ENCODE measurements around the gene ATXN2. TPM values are rescaled to one million over a fixed set of nuclear protein-coding genes. Genes with fewer than 3 reads are reported as not detected.

Gene ATXN2
- total RNA-seq, 1 experiment from 2014 or later: 38.2 TPM

DNA sequence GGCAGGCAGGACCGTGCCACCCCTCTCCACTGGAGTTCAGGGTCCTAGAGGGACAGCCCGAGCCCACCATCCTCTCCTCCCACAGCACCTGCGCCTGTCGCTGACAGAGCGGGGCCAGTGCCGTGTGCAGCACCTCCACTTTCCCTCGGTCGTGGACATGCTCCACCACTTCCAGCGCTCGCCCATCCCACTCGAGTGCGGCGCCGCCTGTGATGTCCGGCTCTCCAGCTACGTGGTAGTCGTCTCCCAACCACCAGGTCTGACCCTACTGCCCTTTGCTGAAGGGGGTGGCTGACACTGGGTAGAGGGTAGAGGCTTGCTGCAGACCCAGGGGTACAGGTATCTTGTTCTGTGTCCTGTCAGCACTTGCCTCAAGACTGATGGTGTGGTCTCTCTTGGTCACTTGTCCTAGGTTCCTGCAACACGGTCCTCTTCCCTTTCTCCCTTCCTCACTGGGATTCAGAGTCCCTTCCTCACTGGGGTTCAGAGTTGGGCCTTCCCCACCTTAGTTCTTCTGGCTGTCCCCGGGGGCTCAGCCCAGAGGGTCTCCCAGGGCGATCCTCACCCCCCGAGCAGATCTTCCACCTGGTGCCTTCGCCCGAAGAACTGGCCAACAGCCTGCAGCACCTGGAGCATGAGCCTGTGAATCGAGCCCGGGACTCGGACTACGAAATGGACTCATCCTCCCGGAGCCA is 151.4 kb downstream of the ATXN2 start:
- H3K36me3 ChIP-seq: peaks cover 33% of the 10 kb centered on the region
- H3K27me3 ChIP-seq: no peaks in the 10 kb centered on the region
- no peaks in the 10 kb centered on the region for H3K9me3 ChIP-seq (replicated peaks)
- no peak overlapping the region for H3K4me3 ChIP-seq
- DNase-seq: no peak
- peaks cover 25% of the 10 kb centered on the region for H3K4me1 ChIP-seq
- no peak overlapping the region for H3K27ac ChIP-seq

DNA sequence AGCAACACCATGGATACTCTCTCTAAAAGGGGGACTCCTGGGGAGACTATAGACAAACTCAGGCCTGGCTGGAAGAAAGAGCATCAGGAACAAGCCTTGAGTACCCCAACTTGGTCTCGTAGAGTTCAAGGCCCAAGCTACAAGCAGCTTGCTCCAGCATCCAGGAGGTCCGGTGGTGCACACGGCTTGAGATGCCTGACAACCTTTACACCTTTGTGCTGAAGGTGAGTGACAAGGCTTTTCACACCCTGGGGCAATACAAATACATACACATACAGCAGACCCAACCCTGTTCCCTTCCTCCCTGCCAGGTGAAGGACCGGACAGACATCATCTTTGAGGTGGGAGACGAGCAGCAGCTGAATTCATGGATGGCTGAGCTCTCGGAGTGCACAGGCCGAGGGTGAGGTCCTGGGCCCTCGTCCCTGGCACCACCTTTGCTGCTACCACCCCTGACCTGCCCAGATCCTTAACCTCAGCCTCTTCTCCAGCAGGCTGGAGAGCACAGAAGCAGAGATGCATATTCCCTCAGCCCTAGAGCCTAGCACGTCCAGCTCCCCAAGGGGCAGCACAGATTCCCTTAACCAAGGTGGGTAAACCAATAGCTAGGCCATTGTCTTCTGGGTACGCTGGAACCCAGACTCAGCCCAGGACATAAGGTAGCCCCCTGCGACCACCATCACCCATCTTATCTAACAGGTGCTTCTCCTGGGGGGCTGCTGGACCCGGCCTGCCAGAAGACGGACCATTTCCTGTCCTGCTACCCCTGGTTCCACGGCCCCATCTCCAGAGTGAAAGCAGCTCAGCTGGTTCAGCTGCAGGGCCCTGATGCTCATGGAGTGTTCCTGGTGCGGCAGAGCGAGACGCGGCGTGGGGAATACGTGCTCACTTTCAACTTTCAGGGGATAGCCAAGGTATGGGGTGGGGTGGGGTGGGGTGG is 152.2 kb downstream of the ATXN2 start:
- Histone ChIP-seq H3K9me3 (replicated peaks) (no peaks in the 10 kb centered on the region), H3K27me3 (no peaks in the 10 kb centered on the region), H3K27ac (no peak overlapping the region), H3K36me3 (peaks cover 27% of the 10 kb centered on the region), H3K4me3 (no peak overlapping the region), H3K4me1 (peaks cover 25% of the 10 kb centered on the region)
- no peak for DNase-seq

DNA sequence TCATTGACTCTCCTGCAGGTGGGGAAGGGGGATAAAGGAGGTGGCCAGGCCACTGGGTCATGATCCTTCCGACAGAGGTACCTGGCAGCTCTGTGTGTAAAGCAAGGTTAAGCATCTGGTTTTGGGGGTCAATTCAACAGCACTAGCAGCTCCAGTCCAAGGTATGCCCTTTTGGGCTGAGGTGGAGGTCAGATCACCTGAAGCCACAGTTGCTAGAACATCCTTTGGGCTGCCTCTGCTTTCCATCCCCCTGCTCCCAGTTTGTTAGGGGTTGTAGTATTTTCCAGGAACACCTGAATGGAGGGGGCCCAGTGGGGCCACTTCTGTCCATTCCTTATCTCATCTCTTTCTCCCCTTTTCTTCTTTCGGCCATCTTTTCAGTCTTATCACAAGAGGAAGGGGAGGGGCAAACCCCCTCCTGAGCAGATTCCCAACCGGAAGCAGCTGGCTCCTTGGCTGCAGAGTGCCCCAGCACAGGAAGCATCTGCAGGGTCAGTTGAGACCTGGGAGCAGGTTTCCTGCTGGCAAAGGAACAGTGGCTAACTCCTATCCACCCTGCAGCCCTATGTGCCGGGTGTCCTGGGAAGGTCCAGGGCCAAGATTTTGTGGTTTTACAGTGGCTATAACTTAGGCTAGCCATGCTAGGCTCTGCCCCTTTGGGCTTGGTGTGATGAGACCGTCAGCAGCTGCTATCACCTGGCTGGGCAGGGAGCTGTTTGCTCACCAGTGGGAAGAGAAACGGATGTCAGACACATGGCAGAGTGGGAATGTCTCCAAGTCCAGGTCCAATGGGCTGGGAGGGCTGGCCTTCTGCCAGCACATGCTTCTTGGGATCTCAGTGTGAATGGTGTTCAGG is 153.2 kb downstream of the ATXN2 start:
- DNase-seq: peak; percentile 66 to 72
- Histone ChIP-seq H3K4me1 (peaks cover 25% of the 10 kb centered on the region), H3K4me3 (no peak overlapping the region), H3K36me3 (peaks cover 18% of the 10 kb centered on the region), H3K9me3 (replicated peaks) (no peaks in the 10 kb centered on the region), H3K27ac (peak overlapping the region; percentile 85), H3K27me3 (no peaks in the 10 kb centered on the region)

DNA sequence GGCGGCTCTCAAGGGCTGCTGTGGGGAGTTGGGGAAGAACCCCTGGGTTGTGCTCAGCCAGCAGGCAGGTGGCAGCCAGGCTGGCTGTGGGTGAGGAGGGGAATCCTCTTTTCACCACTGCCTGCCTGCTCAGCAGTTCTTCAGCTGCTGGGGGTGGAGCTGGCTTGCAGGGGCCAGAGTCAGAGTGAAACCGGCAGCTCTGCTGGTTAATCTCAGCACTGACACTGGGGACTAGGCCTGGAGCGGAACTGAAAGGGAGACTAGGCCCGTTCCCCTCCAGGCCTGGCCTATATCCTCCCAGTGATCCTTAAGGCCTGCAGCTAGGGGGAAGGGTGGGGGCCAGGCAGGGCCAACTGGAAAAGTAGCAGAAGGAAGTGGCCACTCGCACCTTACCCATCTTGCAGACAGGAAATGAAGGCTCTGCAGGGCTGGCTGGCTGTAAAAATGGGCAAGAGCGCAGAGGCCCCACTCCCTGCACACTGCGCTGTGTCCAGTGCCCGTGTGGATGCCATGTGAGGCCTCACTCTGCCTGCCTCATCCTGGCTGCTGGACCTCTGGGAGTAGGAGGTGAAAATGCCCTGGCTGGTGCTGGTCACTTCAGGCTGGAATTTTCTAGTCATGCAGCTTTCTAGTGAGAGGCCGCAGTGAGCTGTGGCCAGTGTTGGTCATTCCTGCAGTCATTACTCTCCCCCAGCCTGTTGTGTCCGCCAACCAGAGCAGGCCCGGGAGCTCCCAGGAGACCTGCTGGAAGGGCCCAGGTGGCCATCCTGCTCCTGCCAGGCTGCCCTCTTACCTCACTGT is 154.0 kb downstream of the ATXN2 start:
- peak; percentile 79 for DNase-seq
- Histone ChIP-seq H3K9me3 (replicated peaks) (no peaks in the 10 kb centered on the region), H3K36me3 (peaks cover 11% of the 10 kb centered on the region), H3K27me3 (no peaks in the 10 kb centered on the region), H3K4me3 (no peak overlapping the region), H3K27ac (peak overlapping the region; percentile 85), H3K4me1 (peaks cover 25% of the 10 kb centered on the region)

DNA sequence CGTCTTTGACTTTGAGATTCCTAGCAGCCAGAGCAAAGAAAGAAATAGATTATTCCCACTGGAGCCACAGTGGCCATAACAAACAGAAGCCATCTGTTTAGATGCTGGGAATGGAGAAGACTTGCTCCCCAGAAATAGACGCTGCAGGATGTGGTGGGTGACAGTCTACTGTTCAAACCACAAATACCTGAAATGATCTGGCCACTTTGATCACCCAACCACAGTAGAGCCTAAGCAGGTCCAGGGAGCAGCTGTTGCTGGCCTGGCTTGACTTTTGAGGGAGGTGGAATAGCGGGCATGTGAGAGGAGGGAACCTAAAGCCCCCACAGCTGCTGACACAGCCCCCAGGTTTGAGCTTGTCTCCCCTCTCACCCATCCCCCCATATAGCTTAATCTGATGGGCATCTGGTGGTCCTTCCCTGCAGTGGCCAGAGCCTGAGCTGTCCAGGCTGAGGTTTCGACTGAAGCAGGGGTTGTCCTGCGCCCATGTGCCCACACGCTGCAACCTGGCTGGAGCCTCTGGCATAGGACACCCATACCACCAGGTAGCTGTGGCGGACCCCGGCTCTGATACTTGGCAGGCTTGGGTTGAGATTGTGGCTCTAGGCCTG is 154.7 kb downstream of the ATXN2 start:
- Histone ChIP-seq H3K9me3 (replicated peaks) (no peaks in the 10 kb centered on the region), H3K4me1 (peaks cover 25% of the 10 kb centered on the region), H3K27ac (peak overlapping the region; percentile 85), H3K36me3 (peaks cover 4% of the 10 kb centered on the region), H3K27me3 (no peaks in the 10 kb centered on the region), H3K4me3 (no peak overlapping the region)
- DNase-seq: peak; percentile 78 to 79

DNA sequence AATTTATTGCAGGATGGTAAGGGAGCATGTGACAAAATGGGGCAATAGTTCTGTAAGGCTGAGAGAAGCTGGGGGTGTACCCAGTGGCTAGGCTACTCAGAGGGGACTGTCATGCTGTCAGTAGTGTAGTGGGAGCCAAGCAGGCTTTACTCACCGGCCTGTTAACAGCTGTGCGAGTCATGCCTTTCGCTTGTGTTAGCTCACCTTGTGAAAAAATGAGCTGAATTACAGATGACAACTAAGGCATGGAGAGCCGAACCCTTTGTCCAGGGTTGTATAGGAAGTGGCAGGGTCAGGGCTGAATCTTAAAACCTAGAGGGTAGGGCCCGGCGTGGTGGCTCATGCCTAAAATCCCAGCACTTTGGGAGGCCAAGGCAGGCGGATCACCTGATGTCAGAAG is 155.5 kb downstream of the ATXN2 start:
- Histone ChIP-seq H3K4me3 (no peak overlapping the region), H3K36me3 (no peaks in the 10 kb centered on the region), H3K4me1 (peaks cover 25% of the 10 kb centered on the region), H3K27ac (no peak overlapping the region), H3K9me3 (replicated peaks) (no peaks in the 10 kb centered on the region), H3K27me3 (no peaks in the 10 kb centered on the region)
- DNase-seq: no peak

DNA sequence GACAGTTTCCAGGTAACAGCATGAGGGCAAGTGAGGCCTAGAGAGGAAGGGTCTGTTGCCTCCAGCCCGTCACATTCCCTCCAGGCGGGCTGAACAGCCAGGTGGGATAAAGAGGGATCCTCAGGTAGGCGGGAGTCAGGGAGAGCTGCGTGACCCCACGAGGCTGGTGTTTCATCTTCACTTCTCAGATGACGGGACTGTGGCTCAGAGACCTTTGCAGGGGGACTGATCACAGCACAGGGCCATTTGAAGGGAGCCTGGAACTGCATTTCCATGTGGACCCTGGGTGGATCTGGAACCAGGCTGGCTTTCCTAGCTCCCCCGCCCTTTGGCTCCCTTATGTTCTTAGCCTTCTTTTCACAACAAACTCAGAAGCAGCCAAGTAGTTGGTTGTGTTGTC is 156.0 kb downstream of the ATXN2 start:
- Histone ChIP-seq H3K36me3 (no peaks in the 10 kb centered on the region), H3K4me3 (no peak overlapping the region), H3K4me1 (peaks cover 25% of the 10 kb centered on the region), H3K27me3 (no peaks in the 10 kb centered on the region), H3K9me3 (replicated peaks) (no peaks in the 10 kb centered on the region), H3K27ac (no peak overlapping the region)
- no peak for DNase-seq

DNA sequence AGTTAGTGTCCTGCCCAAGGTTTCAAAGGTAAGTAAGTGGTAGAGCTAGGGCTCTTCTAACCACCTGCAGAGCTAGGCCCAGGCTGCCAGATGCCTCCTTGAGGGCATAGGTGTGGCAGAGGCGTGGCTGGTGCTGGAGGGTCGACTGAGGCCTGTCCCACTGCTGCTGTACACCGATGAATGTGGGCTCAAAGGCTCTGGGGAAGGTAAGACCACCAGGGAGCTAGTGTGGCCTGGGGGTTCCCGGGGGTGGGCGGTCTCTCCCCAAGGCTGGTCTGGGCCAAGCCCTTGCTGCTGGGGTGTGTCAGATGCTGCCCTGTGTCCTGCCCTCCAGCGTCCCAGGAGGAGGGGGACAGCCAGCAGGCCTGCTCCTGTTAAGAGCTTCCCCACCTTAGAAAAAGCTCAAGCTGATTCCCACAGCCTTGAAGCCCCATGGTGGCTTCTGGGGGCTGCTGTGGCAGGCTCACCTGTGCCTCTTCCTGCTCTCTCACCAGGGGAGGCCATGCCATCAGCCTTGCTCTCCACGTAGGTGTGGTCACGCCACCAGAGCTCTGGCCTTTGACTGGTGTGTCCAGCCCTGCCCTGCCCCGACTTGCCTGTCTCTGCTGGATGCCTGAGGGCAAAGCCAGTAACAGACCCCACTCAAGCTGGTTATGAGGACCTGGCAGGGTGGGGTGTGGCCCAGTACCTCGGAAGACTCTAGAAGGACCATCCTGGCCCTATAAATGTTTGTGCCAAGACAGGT is 156.6 kb downstream of the ATXN2 start:
- peaks cover 25% of the 10 kb centered on the region for H3K4me1 ChIP-seq
- H3K36me3 ChIP-seq: no peaks in the 10 kb centered on the region
- no peak overlapping the region for H3K4me3 ChIP-seq
- H3K27ac ChIP-seq: no peak overlapping the region
- no peaks in the 10 kb centered on the region for H3K27me3 ChIP-seq
- no peaks in the 10 kb centered on the region for H3K9me3 ChIP-seq (replicated peaks)
- DNase-seq: no peak

DNA sequence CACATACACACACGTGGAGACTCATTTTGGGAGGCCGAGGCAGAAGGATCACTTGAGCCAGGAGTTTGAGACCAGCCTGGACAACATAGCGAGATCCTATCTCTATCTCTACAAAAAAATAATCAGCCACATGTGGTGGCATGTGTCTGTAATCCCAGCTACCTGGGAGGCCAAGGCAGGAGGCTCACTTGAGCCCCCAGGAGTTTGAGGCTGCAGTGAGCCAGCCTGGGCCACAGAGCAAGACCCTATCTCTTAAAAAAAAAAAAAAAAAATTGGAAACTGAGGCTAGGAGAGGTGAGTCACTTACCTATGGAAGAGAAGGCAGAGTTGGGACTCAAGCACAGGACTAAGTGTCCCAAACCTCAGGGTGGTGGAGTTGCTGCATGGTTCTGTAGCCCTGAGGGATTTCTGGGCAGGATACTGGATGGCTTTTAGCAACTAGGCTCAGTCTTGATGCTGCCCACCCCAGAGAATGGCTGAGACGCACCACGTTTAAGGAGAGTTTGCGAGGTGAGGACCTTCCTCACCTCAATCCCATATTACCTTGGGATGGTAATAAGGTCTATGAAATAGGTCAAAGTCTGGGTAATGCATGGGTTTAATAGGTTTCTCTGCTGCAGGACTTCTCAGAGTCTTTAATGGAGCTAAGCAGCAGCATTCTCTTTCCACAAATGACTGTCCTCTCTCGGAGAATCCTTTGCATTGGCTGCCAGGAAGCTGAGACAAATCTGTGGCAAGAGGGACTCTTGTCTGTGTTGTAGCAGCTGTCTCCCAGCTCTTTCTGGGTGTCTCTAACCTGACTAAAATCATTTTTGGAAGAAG is 157.8 kb downstream of the ATXN2 start:
- Histone ChIP-seq H3K9me3 (replicated peaks) (no peaks in the 10 kb centered on the region), H3K4me3 (no peak overlapping the region), H3K4me1 (peaks cover 19% of the 10 kb centered on the region), H3K36me3 (no peaks in the 10 kb centered on the region), H3K27ac (no peak overlapping the region), H3K27me3 (no peaks in the 10 kb centered on the region)
- DNase-seq: no peak

DNA sequence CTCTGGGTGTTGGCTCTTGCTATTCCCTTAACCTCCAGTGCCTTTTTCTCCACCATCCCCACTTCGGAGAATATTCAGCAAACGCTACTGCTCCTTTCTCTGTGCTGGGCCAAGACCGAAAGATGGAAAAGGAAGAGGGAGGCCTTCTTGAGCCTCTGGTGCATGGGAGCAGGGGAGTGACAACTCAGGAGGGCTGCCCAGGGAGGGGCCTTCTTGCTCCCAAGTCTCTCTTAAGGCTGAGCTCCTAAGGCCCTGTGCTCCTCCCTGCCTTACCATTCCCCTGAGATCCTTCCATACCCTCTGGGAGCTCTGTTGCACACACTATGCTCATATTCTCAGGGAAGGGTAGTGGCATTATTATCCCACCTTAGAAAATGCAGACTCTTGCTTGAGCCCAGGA is 158.5 kb downstream of the ATXN2 start:
- Histone ChIP-seq H3K9me3 (replicated peaks) (no peaks in the 10 kb centered on the region), H3K4me1 (peaks cover 19% of the 10 kb centered on the region), H3K27ac (no peak overlapping the region), H3K36me3 (no peaks in the 10 kb centered on the region), H3K4me3 (no peak overlapping the region), H3K27me3 (no peaks in the 10 kb centered on the region)
- no peak for DNase-seq

DNA sequence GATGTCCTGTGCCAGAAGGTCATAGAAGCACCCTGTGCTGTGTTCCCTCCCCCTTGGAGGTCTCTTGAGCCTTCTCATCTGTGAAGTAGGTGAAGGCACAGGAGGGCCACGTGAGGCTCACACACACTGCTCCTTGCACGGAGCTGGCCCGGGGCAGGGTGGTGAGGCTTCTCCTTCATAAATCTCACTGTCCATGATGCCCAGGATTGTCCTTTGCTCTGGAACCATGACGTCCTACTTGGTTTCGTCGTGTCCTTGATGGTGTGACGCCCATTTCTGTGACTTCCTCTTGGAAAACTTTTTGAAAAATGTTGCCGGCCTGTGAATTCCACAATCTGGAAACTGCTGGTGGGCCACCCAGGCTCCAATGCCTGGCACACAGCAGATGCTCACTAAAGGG is 159.0 kb downstream of the ATXN2 start:
- Histone ChIP-seq H3K27me3 (no peaks in the 10 kb centered on the region), H3K4me3 (no peak overlapping the region), H3K9me3 (replicated peaks) (no peaks in the 10 kb centered on the region), H3K4me1 (peaks cover 19% of the 10 kb centered on the region), H3K27ac (no peak overlapping the region), H3K36me3 (no peaks in the 10 kb centered on the region)
- no peak for DNase-seq

DNA sequence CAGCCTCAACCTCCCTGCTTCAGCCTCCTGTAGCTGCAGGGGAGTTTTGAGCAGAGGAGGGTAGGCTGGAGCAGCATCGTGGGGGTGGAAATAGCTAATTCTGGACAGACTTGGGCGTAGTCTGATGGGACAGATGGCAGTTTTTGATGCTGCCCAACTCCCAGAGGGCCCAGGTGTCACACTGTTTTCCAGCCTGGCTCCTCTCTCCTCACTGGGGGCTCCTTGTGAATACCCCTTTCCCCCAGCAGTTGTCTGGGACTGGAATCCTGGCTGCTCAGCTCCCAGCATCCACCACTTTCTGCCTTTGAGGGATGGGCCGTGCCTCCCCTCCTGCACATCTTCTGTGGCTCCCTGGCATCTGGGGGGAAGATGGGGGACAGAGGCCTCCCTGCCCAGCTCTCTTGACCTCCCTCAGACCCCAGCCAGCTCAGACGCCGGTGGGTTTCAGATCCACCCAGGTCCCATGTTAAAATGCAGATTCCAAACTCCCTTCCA is 159.4 kb downstream of the ATXN2 start:
- H3K36me3 ChIP-seq: no peaks in the 10 kb centered on the region
- no peaks in the 10 kb centered on the region for H3K9me3 ChIP-seq (replicated peaks)
- no peak for DNase-seq
- peaks cover 21% of the 10 kb centered on the region for H3K4me1 ChIP-seq
- H3K27me3 ChIP-seq: no peaks in the 10 kb centered on the region
- H3K4me3 ChIP-seq: no peak overlapping the region
- no peak overlapping the region for H3K27ac ChIP-seq
